GM21528 (cell line): Measurements from ENCODE around the gene CDK14.
"Not testable (repeated sequence)": the region's sequence is repeated elsewhere in the genome, so short reads cannot be mapped to it uniquely, and the experiment has no call there.

ENCODE experiments used
- ATAC-seq: cut with Tn5 transposase; IDR thresholded peaks from one replicate; pipeline ENCODE4 v1.9.1; 2021; ENCODE audit warnings: mild to moderate bottlenecking, moderate library complexity; ENCODE audit not compliant: unreplicated experiment, low FRiP score

The CDK14 gene

DNA sequence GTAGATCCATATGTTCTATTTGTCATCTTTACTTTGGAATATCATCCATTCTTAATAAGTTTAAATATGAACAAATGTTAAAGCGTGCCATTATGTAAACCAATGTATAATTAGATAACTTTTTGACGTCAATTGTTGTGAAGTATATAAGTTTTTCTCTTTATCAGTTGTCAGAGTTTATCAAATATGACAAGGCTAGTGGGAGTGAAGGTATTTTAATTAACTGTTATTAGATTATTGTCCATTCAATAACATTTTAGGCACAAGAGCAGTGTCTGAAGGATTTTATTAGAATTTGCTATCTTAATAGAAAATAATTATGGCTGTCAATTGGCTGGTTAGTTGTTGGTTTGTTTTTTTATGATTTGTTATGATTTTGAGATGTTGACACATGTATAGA lies 280.6 kb downstream of the CDK14 start:
- no peak for ATAC-seq

DNA sequence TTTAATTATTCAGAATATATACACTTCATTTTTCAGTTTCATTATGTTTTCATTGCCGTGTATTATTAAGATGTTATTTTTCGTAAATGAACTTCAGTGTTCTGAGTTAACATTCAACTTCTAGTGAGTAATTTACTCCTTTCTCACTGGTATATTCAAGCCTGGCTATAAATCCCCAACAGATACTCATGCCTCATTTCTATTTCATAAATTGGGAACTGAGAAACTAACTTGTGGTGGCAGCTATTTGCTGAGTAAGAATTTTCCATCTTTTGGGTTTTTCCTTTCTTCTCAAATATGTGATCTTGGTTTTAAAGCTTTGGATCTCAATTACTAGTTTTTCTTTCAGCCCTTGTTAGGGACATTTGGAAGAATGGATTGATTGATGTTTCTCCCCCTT lies 281.1 kb downstream of the CDK14 start:
- no peak for ATAC-seq

DNA sequence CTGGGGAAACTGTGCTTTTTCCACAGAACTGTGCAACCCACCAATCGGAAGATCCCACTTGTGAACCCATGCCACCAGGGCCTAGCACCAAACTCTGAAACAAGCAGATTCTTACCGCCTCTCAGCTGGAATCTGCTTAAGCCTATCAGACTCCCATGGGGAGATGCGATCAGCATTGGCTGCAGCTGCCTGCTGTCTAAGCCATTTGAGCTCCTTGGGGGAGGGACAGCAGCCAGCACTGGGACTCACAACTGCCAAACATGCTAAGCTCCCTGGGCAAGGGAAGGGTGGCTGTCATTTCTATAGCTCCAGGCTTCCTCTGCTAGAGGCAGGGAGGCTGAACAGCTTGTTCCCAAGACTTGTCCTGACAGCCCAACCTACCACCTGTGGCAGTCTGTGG lies 283.8 kb downstream of the CDK14 start:
- no peak for ATAC-seq

DNA sequence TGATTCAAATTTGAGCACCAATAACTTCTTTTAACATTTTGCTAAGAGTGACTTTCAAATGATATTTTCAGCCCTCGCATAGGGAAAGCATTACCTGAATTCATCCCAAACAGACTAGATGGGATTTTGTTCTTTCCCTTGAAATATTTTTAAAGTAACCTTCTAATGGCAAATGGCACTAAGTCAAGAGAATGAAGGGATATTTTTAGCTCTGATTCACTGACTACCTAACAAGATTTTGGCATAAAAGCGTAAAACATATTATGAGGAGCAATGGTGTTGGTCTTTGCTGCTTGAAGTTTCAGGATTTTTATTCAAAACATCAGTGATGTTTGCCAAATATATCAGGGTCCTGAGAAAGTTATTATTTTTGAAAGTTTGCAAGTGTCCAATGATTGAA lies 290.3 kb downstream of the CDK14 start:
- ATAC-seq = no peak

DNA sequence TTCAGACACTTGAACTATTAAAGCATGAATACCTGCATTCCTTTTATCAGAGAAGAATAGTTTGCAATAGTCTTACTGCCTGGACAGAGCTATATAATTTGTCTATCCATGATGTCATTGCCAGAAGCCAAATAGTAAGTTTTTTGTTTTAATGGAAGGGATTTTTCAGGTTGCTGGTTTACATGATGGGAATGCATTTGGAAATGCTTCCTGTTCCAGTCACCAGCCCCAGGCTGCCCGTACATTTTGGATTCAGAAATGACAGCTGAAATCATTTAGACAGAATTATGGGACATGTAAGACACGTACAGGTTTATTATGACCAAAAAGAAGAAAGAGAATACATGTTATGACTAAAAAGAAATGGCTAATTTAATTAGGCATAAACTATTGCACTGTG lies 293.1 kb downstream of the CDK14 start:
- ATAC-seq = no peak

DNA sequence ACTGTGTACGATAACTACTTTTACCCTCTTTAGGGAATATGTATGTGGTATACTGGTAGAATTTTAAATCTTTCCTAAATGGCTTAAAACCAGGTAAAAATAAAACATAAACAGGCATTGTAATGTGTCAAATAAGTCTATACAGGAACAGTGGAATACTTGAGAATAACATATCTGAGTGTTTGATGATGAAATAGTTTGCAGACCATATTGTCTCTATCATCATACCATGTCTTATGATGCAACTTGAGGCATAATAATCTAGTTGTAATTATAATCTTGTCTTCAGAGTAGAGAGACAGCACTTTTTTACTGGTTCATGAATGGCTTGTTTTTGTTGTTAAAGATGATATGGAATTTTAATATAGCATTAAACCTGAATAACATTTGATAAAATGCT lies 293.5 kb downstream of the CDK14 start:
- ATAC-seq = no peak

DNA sequence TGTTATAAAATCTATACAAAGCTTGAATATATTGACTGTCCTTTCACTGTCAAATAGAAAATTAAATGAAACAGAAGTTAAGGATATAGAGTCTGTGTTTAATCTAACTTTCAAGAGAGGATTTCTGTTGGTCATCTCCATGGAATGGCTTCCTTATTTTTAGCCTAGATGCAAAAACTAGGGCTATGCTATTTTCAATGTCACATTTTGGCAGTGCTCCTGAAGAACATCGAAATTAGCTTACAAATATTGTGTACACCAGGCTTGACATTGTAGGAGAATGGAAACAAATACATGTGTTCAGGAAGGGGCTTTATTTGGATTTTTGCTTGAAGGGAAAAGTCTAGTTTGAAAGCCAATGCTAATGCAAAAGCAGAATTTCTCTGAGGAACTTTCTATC lies 295.4 kb downstream of the CDK14 start:
- no peak for ATAC-seq

DNA sequence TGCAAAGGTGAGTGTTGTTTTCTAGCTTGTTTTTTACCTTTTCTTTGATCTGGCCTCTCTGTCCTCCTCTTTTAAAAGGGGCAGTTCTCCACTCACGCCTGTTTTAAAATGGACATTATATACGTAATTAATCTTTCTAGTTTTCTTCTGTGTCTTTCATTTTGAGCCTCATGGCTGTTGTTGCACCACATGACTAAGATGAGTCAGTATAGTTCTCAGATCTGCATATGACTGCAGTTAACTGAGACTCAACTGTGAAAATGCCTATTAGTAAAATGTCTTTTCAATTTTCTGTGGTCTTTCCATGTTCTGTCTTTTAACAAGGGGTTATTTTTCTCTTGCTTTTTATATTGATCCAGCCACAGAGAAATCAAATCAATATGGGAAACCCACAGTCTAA lies 296.1 kb downstream of the CDK14 start:
- peak; percentile 67 for ATAC-seq

DNA sequence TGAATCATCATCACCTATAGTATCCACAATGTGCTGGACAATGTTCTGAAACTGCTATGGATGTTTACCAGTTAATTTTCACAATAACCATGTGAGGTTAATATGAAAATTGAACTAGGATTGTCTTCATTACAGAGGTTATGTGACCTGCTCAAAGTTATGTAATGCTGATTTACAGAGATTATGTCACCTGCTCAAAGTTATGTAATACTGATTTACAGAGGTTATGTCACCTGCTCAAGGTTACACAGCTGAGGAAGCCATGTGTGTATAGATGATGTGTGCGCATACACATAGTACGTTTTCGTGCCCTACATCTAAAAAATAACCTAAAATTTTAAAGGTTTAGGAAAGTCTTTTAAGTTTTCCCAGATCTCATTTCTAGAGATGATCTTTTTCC lies 298.0 kb downstream of the CDK14 start:
- ATAC-seq = no peak

DNA sequence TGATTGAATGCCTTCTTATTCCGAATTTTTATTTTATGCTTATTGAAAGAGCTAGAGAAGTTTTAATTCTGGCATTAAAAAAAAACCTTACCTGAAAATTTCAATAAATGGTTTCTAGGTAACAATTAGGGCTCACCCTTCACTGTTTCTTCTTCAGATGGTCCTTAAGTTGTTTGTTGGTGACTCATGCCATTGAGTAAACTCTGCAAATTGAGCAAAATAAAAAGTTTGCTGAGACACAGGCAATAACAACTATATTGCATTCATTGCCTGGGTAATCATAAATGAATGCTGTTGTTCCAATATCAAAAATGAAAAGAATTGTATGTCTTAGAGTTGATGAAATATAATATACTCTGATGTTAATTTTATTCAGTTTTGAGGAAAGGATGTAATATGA lies 300.3 kb downstream of the CDK14 start:
- ATAC-seq = no peak

DNA sequence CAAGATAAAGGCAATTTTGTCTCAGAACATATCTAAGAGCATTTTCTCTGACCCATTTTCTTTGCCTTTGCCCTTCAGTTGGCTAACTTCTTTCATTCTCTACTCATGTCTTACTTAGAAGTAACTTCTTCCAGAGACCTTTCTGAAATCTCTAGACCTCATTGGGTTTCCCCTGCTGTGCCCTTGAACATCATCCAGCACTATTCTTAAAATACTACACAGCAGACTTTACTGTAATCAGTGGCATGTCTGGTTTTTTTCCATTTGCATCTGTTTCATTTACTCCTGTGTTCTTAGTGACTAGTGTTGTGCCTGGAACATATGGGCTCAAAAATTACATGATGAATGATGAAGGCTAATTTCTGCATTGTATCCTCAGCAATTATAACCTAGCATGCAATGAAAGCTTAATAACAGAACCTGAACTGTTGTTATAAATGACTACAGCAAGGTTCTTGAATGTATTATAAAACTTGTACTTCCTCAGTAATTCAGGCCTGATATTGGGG lies 301.9 kb downstream of the CDK14 start:
- ATAC-seq = no peak

DNA sequence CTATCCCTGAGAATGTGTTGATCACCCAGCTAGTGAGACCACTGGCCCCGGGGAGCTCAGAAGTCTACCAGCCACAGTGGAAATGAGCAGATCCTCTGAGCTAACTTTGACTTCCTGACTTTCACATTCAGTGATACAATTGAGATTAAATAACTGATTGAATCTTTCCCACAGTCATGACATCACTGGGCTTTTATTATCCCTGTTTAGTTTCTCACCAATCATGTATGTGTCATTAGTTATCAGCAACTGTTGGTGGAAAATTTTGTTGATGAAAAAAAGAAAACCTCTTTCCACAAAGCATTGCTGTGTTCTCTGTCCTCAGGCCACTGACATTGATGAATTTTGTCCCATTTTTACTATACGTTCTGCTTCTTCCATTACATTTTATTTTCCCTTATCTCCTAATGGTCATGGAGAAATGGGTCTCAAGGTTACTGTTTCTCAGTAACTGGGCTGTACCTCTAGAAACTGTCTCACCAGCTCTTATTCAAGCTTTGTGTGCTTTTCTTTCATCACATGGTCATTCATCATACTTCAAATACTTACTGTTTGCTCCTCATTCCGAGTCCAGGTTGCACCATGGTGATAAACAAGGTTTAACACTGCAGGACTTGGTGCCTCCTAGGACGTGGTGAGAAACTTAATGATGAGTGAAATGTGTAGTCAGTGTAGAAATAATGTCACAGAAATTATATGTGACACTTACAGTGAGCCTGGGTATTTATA lies 304.7 kb downstream of the CDK14 start:
- ATAC-seq = no peak

DNA sequence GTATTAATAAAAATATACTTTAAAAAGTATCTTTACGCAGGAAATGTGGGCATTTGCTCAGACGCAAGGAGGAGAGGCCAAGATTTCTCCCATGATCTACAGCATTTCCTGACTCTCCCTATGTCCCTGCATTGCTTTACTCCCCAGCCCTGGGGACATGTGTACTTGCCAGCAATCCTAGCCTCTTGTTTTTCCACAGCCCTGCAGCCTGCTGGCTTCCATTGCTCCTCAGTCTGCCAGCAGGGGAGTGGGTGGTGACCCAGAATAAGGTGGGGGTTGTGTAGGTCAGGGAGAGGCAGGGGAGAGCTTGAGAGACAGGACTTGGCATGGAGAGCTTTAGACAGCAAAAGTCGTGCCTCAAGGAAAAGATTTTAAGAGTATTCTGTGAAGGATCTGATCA lies 307.7 kb downstream of the CDK14 start:
- ATAC-seq = no peak

DNA sequence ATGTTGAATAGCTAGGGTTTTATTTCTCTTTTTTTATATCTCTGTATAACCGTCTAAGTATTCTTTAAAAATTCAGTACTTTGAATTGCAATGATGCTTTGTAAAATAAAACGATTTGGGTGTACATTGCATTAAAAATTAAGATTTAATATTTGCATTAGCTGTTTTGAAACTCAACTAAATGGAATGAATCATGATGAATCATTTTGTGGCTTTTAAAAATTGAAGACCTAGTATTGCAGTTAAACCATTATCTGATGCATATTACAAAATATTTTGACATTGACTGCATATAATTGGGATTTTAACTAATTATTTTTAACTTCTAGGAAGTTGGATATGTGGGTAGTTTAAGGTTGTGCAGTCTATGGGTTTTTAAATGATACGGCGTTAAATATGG lies 314.0 kb downstream of the CDK14 start:
- ATAC-seq = no peak

DNA sequence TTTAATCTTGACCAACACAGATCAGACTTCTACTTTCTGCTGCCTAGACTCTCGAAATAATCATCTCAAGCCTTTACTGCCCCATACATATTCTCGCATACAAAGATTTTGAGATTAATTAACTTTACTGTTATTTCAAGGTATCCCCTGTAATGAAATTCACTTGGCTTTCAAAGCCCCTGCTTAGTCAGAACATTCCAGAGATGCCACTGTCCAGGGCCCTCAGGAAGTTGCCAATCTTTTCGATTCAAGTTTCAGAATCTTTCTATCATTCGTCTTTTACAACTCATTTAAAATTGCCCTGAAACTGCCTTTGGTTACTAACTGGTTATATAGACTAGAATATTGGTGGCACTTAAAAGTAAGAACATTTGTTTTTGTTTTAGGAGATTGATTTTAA lies 320.2 kb downstream of the CDK14 start:
- ATAC-seq = no peak

DNA sequence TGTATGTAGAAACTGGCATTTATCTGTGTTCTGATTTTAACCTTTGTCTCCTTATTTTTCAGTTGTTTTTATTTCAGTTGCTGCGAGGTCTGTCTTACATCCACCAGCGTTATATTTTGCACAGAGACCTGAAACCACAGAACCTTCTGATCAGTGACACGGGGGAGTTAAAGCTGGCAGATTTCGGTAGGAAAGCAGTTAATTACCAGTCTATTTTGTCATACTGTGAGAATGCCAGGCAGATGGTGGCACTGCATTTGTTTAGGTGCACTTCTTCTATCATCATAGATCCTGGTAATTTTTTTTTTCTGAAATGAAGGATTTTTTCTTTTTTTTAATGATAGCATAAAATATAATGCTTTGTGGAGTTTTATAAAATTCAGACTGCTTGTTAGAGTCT lies 321.4 kb downstream of the CDK14 start:
- no peak for ATAC-seq

DNA sequence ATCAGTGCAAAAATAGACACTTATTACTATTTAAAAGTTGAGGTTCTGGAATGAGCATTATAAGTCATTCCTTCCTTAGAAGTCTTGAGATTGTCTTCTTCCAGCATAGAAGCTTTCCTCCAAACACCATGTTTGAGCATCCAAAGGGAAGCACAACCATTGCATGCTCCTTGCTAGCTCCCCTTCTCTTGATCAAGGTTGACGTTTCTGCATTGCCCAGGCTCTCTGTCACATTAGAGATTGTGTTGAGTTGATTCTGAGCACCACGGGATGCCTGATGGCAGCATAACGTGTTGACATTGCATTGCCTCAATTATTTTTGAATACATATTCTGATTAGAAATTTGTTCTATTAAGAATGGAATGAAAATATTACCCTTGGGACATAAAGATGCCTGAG lies 322.2 kb downstream of the CDK14 start:
- no peak for ATAC-seq

DNA sequence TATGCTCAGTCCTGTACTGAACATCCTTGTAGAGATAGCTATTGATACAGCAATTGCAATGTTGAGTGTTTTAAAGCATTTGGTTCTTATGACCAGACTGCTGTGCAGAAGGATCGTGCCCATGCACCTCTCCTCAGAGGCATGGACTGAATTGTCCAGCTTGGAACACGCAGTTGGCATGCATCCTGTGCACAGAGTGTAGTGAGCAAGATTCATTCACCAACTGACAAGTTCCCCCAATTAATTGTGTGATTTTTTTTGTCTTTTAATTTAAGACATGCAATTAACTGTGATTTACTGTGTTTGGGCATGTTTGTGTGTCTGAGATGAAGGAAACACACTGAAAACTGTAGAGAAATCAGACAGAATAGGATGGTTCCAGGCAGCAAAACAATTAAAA lies 323.7 kb downstream of the CDK14 start:
- ATAC-seq = no peak

DNA sequence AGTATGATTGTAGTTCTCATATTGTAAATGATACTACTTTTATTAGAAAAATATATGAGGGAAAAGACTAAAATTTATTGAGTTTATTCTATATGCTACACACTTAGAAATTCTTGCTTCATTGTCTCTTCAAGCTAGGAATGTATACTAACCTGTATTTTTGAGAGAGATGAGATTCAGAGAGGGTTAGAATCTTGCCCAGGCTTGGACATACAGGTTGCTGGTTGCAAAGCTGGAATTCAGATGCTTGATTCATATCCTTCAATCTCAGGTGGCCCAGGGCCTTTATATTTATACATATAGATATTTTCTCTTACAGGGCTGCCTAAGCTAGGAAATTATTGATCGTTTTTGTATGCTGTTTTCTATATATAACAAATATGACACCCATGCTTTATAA lies 324.2 kb downstream of the CDK14 start:
- ATAC-seq = no peak

DNA sequence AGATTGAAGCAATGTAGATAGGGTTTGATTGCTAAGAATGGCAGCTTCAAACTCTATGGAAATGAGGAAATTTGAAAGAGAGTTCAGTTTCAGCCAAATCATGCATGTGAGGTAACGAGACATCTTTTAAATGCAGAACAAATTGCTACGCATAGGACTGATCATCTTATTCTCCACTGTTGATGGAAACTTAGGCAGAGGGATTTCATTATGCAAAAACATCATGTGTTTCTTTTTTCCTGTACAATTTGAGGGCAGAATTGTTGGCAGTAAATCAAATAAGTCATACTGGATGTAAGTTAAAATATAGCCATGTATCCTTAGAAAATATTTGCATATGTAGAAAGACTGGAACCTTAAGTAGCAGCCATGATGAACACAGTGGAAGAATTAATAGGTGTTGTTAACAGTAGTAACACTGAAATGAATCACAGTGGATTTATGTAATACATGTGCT lies 327.4 kb downstream of the CDK14 start:
- ATAC-seq = no peak

DNA sequence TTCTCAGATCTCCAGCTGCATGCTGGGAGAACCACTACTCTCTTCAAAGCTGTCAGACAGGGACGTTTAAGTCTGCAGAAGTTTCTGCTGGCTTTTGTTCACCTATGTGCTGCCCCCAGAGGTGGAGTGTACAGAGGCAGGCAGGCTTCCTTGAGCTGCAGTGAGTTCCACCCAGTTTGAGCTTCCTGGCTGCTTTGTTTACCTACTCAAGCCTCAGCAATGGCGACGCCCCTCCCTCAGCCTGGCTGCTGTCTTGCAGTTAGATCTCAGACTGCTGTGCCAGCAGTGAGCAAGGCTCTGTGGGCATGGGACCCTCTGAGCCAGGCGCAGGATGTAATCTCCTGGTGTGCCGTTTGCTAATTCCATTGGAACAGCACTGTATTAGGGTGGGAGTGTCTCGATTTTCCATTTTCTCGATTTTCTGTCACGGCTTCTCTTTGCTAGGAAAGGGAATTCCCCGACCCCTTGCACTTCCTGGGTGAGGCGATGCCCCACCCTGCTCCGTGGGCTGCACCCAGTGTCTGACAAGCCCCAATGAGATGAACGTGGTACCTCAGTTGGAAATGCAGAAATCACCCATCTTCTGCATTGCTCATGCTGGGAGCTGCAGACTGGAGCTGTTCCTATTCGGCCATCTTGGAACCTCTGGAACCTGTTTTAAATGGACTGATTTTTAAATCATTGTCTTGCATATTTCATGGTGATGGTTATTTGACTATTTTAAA lies 332.7 kb downstream of the CDK14 start:
- ATAC-seq = not testable (repeated sequence)
